ENCODE measurements around the gene TIGD6. TPM values are rescaled to one million over a fixed set of nuclear protein-coding genes. Genes with fewer than 3 reads are reported as not detected.
A peak's percentile ranks its signal among the peaks of the same experiment; 100 is the strongest.

TIGD6 gene
- total RNA-seq, 2 experiments from 2014 or later = 1.2 to 2.2 TPM

DNA sequence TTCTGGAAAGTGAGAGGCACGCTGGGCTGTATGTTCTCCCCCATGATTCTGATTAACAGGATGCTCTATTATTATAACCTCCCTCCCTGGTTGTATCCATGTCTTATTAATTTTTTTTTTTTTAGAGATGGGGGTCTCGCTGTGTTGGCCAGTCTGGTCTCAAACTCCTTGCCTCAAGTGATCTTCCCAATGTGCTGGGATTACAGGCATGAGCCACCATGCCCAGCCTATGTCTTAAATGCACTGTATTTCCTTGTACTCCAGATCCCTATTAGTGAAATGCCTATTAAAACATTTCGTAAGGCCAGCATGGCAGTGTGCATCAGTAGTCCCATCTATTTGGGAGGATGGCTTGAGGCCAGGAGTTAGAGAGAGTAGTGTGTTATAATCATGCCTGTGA, 7.0 kb downstream of the TIGD6 start:
- Mint-ChIP-seq H3K4me3 (no peak overlapping the region), H3K36me3 (ENCODE audit: low read depth) (peaks cover 2% of the 10 kb centered on the region), H3K4me1 (ENCODE audit: low read depth) (no peaks in the 10 kb centered on the region), H3K27ac (no peak overlapping the region), H3K27me3 (no peaks in the 10 kb centered on the region), H3K9me3 (no peaks in the 10 kb centered on the region)
- ChIA-PET POLR2A (interaction anchor here (0.6 kb wide), 1 partner anchor 154 kb away, joined by 4 read pairs; no protein-coding TSS in a partner anchor), CTCF (interaction anchor here (0.8 to 8.0 kb wide), 9 partner anchors 9 to 357 kb away, joined by 3 to 163 read pairs (median 5); partner anchors contain the start of gene SLC26A2)
- TF ChIP-seq, protein P1, sequence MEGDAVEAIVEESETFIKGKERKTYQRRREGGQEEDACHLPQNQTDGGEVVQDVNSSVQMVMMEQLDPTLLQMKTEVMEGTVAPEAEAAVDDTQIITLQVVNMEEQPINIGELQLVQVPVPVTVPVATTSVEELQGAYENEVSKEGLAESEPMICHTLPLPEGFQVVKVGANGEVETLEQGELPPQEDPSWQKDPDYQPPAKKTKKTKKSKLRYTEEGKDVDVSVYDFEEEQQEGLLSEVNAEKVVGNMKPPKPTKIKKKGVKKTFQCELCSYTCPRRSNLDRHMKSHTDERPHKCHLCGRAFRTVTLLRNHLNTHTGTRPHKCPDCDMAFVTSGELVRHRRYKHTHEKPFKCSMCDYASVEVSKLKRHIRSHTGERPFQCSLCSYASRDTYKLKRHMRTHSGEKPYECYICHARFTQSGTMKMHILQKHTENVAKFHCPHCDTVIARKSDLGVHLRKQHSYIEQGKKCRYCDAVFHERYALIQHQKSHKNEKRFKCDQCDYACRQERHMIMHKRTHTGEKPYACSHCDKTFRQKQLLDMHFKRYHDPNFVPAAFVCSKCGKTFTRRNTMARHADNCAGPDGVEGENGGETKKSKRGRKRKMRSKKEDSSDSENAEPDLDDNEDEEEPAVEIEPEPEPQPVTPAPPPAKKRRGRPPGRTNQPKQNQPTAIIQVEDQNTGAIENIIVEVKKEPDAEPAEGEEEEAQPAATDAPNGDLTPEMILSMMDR (IDR thresholded peaks at IDR 0.05) = no peak
- DNase-seq (no peak), ATAC-seq (no peak)
- intact Hi-C loops (cut with micrococcal nuclease) = loop anchor here (5.0 kb wide), 1 partner anchor 356 kb away; no protein-coding TSS in a partner anchor

DNA sequence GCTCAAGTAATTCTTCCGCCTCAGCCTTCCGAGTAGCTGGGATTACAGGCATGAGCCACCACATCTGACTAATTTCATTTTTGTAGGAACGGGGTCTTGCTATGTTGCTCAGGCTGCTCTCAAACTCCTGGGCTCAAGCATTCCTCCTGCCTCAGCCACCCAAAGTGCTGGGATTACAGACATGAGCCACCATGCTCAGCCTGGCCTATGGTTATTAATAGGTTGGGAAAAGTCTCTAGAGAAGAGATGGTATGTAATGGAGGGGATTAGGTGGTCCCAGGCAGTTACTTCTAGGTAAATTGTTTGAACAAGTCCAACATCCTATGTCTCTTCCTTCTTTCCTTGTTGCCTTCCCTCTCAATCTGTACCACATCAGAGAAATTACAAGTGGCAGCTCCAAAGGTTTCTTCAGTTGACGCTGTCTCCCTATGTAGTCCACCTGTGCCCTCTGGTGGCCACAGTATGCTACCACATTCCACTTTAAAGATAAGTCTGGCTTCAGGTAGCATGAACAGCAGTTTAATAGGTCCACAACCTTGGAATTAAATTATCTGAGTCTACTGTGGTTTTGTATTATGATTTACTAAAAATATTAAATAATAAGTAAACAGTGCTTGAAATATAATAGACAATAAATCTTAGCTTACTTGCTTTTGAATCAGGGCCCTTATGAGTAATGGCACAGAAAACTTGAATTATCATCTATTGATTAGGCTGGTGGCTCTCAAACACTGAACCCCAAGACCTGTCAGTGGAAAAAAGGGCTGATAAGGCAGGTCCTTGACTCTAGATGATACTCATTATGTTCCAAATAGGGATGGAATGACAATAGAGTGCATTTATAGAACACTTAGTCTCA, 9.7 kb downstream of the TIGD6 start:
- H3K9me3 Mint-ChIP-seq = no peaks in the 10 kb centered on the region
- H3K4me1 Mint-ChIP-seq (ENCODE audit: low read depth) = no peaks in the 10 kb centered on the region
- peak; percentile 85 for DNase-seq
- POLR2A ChIA-PET = interaction anchor here (1.3 kb wide), 1 partner anchor 17 kb away, joined by 3 read pairs; no protein-coding TSS in a partner anchor
- CTCF ChIA-PET = interaction anchor here (0.5 to 8.0 kb wide), 56 partner anchors 8 to 374 kb away, joined by 3 to 163 read pairs (median 4); partner anchors contain the start of genes HMGXB3, SLC26A2 and TIGD6
- peaks cover 2% of the 10 kb centered on the region for H3K36me3 Mint-ChIP-seq (ENCODE audit: low read depth)
- TF ChIP-seq, protein P1 (IDR thresholded peaks at IDR 0.05) = peak; percentile 86
- no peaks in the 10 kb centered on the region for H3K27me3 Mint-ChIP-seq
- intact Hi-C loops (cut with micrococcal nuclease) = loop anchor here (2.0 to 5.0 kb wide), 2 partner anchors 156 to 353 kb away; no protein-coding TSS in a partner anchor
- no peak overlapping the region for H3K4me3 Mint-ChIP-seq
- peak; percentile 98 for ATAC-seq
- no peak overlapping the region for H3K27ac Mint-ChIP-seq

DNA sequence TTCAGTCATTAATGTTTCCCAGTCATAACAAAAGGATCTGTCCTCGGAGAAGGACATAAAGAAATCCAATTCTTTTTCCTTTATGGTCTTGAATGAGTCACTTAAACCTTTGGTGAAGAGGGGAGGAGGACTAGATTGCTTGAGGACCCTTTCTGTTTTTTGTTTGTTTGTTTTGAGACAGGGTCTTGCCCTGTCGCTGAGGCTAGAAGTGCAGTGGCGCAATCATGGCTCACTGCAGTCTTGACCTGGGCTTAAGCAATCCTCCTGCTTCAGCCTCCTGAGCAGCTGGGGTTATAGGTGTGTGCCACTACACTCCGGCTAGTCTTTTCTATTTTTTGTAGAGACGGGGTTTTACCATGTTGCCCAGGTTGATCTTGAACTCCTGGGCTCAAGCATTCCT, 12.3 kb downstream of the TIGD6 start:
- intact Hi-C loops (cut with micrococcal nuclease) = no loop called here
- CTCF ChIA-PET = interaction anchor here (1.2 to 2.3 kb wide), 3 partner anchors 19 to 154 kb away, joined by 4 to 12 read pairs (median 5); no protein-coding TSS in a partner anchor
- no peaks in the 10 kb centered on the region for H3K4me1 Mint-ChIP-seq (ENCODE audit: low read depth)
- no peak for ATAC-seq
- H3K4me3 Mint-ChIP-seq = no peak overlapping the region
- POLR2A ChIA-PET = no interaction called here
- no peaks in the 10 kb centered on the region for H3K36me3 Mint-ChIP-seq (ENCODE audit: low read depth)
- no peak for DNase-seq
- no peak overlapping the region for H3K27ac Mint-ChIP-seq
- H3K9me3 Mint-ChIP-seq = no peaks in the 10 kb centered on the region
- H3K27me3 Mint-ChIP-seq = no peaks in the 10 kb centered on the region
- TF ChIP-seq, protein P1 (IDR thresholded peaks at IDR 0.05) = no peak

DNA sequence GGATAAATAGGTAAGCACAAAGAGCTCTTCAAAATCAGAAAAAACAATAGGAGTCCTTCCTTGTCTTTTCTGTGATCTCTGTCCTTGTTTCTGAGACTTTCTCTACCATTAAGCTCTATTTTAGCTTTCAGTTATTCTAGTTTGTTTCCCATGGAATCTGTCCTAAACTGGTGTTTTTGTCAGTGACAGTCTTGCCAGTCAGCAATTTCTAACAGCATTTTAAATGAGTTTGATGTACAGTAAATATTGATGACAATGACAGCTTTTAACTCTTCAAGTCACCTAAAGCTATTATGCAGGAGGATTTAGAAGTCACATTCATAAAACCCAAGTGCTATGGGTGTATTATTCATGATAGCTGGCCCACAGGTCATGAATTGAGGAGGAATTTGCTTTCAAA, 17.9 kb downstream of the TIGD6 start:
- intact Hi-C loops (cut with micrococcal nuclease) = no loop called here
- ChIA-PET POLR2A (interaction anchor here (0.5 kb wide), 1 partner anchor 15 kb away, joined by 3 read pairs; no protein-coding TSS in a partner anchor), CTCF (interaction anchor here (1.0 to 2.1 kb wide), 5 partner anchors 9 to 149 kb away, joined by 3 to 18 read pairs (median 3); partner anchors contain the start of gene TIGD6)
- H3K4me1 Mint-ChIP-seq (ENCODE audit: low read depth) = no peaks in the 10 kb centered on the region
- ATAC-seq (no peak), DNase-seq (no peak)
- no peak overlapping the region for H3K4me3 Mint-ChIP-seq
- H3K27me3 Mint-ChIP-seq = no peaks in the 10 kb centered on the region
- TF ChIP-seq, protein P1 (IDR thresholded peaks at IDR 0.05) = no peak
- H3K27ac Mint-ChIP-seq = no peak overlapping the region
- H3K9me3 Mint-ChIP-seq = no peaks in the 10 kb centered on the region
- H3K36me3 Mint-ChIP-seq (ENCODE audit: low read depth) = peaks cover 11% of the 10 kb centered on the region

Data from activated CD8-positive, alpha-beta T cell treated with anti-CD3 and anti-CD28 coated beads for 36 hours (primary cell).